ENCODE measurements around the gene AAK1.
"Not testable (repeated sequence)": the region's sequence is repeated elsewhere in the genome, so short reads cannot be mapped to it uniquely, and the experiment has no call there.

The AAK1 gene

GRCh38 chr2:69674316-69674670, 30.8 kb upstream of the AAK1 start:
- Histone ChIP-seq H3K27me3 (ENCODE audit: control insufficient read depth, low read length) (peaks cover 4% of the 10 kb centered on the region; the same call in 1 of the 2 replicates), H4K20me1 (ENCODE audit: control insufficient read depth, insufficient read depth, low read depth, low read length) (no peaks in the 10 kb centered on the region), H3K9me2 (replicated peaks; ENCODE audit: control insufficient read depth, low read length) (no peaks in the 10 kb centered on the region), H3K36me3 (ENCODE audit: control insufficient read depth, low read length) (no peaks in the 10 kb centered on the region), H3K4me3 (ENCODE audit: low read length) (no peak overlapping the region), H3K4me2 (ENCODE audit: low read length) (no peak overlapping the region), H3F3A (ENCODE audit: control insufficient read depth, insufficient read depth) (no peaks in the 10 kb centered on the region), H3K27ac (ENCODE audit: low read depth, low read length) (no peak overlapping the region), H3K79me2 (ENCODE audit: control insufficient read depth, low read length) (no peaks in the 10 kb centered on the region), H3K4me1 (ENCODE audit: control insufficient read depth, low read length) (no peaks in the 10 kb centered on the region), H3K9me3 (ENCODE audit: control insufficient read depth, insufficient read depth, low read length) (no peaks in the 10 kb centered on the region)
- TF ChIP-seq CTCF (IDR thresholded peaks at IDR 0.05; ENCODE audit: low read depth, low read length, poor library complexity, severe bottlenecking) (no peak), EZH2phosphoT487 (IDR thresholded peaks at IDR 0.05; ENCODE audit: borderline replicate concordance, low read length) (no peak)

- H3K9me3 ChIP-seq (ENCODE audit: control insufficient read depth, insufficient read depth, low read length); H3K4me1 ChIP-seq (ENCODE audit: control insufficient read depth, low read length); H3K36me3 ChIP-seq (ENCODE audit: control insufficient read depth, low read length); H3K27ac ChIP-seq (ENCODE audit: low read depth, low read length); H3K9me2 ChIP-seq (replicated peaks; ENCODE audit: control insufficient read depth, low read length); H3K79me2 ChIP-seq (ENCODE audit: control insufficient read depth, low read length); H4K20me1 ChIP-seq (ENCODE audit: control insufficient read depth, insufficient read depth, low read depth, low read length); H3K4me2 ChIP-seq (ENCODE audit: low read length); H3K27me3 ChIP-seq (ENCODE audit: control insufficient read depth, low read length); H3F3A ChIP-seq (ENCODE audit: control insufficient read depth, insufficient read depth); H3K4me3 ChIP-seq (ENCODE audit: low read length): not testable (repeated sequence)
Measured at GRCh38 chr2:69673098-69673497, 29.6 kb upstream of the AAK1 start.

GRCh38 chr2:69669666-69670065, 26.1 kb upstream of the AAK1 start:
- Histone ChIP-seq H3K4me1 (ENCODE audit: control insufficient read depth, low read length) (no peaks in the 10 kb centered on the region), H3K27ac (ENCODE audit: low read depth, low read length) (no peak overlapping the region), H3K9me2 (replicated peaks; ENCODE audit: control insufficient read depth, low read length) (no peaks in the 10 kb centered on the region), H3K27me3 (ENCODE audit: control insufficient read depth, low read length) (peaks cover 10% of the 10 kb centered on the region), H3K4me3 (ENCODE audit: low read length) (no peak overlapping the region), H3K36me3 (ENCODE audit: control insufficient read depth, low read length) (no peaks in the 10 kb centered on the region), H3K9me3 (ENCODE audit: control insufficient read depth, insufficient read depth, low read length) (no peaks in the 10 kb centered on the region), H4K20me1 (ENCODE audit: control insufficient read depth, insufficient read depth, low read depth, low read length) (no peaks in the 10 kb centered on the region), H3K4me2 (ENCODE audit: low read length) (no peak overlapping the region), H3F3A (ENCODE audit: control insufficient read depth, insufficient read depth) (no peaks in the 10 kb centered on the region), H3K79me2 (ENCODE audit: control insufficient read depth, low read length) (no peaks in the 10 kb centered on the region)
- no peak for TF ChIP-seq CTCF (IDR thresholded peaks at IDR 0.05; ENCODE audit: low read depth, low read length, poor library complexity, severe bottlenecking)
- no peak for TF ChIP-seq EZH2phosphoT487 (IDR thresholded peaks at IDR 0.05; ENCODE audit: borderline replicate concordance, low read length)

- H3K9me2 ChIP-seq (replicated peaks; ENCODE audit: control insufficient read depth, low read length) = no peaks in the 10 kb centered on the region
- no peaks in the 10 kb centered on the region for H3K36me3 ChIP-seq (ENCODE audit: control insufficient read depth, low read length)
- H3K4me2 ChIP-seq (ENCODE audit: low read length) = no peak overlapping the region
- H3K79me2 ChIP-seq (ENCODE audit: control insufficient read depth, low read length) = no peaks in the 10 kb centered on the region
- no peaks in the 10 kb centered on the region for H3F3A ChIP-seq (ENCODE audit: control insufficient read depth, insufficient read depth)
- peaks cover 8% of the 10 kb centered on the region for H3K27me3 ChIP-seq (ENCODE audit: control insufficient read depth, low read length)
- no peak overlapping the region for H3K27ac ChIP-seq (ENCODE audit: low read depth, low read length)
- no peaks in the 10 kb centered on the region for H3K9me3 ChIP-seq (ENCODE audit: control insufficient read depth, insufficient read depth, low read length)
- H3K4me1 ChIP-seq (ENCODE audit: control insufficient read depth, low read length) = no peaks in the 10 kb centered on the region
- TF ChIP-seq CTCF (IDR thresholded peaks at IDR 0.05; ENCODE audit: low read depth, low read length, poor library complexity, severe bottlenecking) (no peak), EZH2phosphoT487 (IDR thresholded peaks at IDR 0.05; ENCODE audit: borderline replicate concordance, low read length) (no peak)
- H3K4me3 ChIP-seq (ENCODE audit: low read length) = no peak overlapping the region
- H4K20me1 ChIP-seq (ENCODE audit: control insufficient read depth, insufficient read depth, low read depth, low read length) = no peaks in the 10 kb centered on the region
Measured at GRCh38 chr2:69668598-69668997, 25.1 kb upstream of the AAK1 start.

Measured in DOHH2 (cell line).